Right atrium auricular region (tissue), 2 donors: ENCODE data around the gene KPNA4. TPM values are rescaled to one million over a fixed set of nuclear protein-coding genes. Genes with fewer than 3 reads are reported as not detected.
"Not testable (repeated sequence)": the region's sequence is repeated elsewhere in the genome, so short reads cannot be mapped to it uniquely, and the experiment has no call there.

Experiments used
- DNase-seq: peaks from one replicate; pipeline ENCODE4 v3.0.0-alpha.2; 2019; ENCODE audit warnings: low spot score
- H3K27ac ChIP-seq, 2 donors: fragments of 200-600 bp; sonication (generic); 1 replicate in 1 of 2; 2 replicates in 1 of 2; pipeline ENCODE4 v1.5.1; 2016 to 2019
- H3K27me3 ChIP-seq, 2 donors: fragments of 200-600 bp; sonication (generic); one replicate each; pipeline versions ENCODE4 v1.5.1 to v1.6.0; 2017 to 2019
- H3K36me3 ChIP-seq: fragments of 200-600 bp; sonication (generic); one replicate; pipeline ENCODE4 v1.5.1; 2016
- H3K4me1 ChIP-seq, 2 donors: fragments of 200-600 bp; sonication (generic); one replicate each; pipeline versions ENCODE4 v1.5.1 to v1.6.0; 2017 to 2019
- H3K4me3 ChIP-seq, 2 donors: fragments of 200-600 bp; sonication (generic); 1 replicate in 1 of 2; 2 replicates in 1 of 2; pipeline ENCODE4 v1.5.1; 2017 to 2019; ENCODE audit warnings: mild to moderate bottlenecking in 1 of 2, moderate library complexity in 1 of 2
- H3K9me3 ChIP-seq, 2 donors: fragments of 200-600 bp; sonication (generic); one replicate each; pipeline ENCODE4 v1.5.1; 2019
- total RNA-seq, 2 donors: library from RNA; depleted of rRNA; stranded (reverse); fragments of >200 nt; gene quantifications; one replicate each; pipeline ENCODE4 v1.1.0, GENCODE V29; 2016
- TF ChIP-seq, protein P1 (sequence below), 2 donors: fragments of 200-600 bp; sonication (generic); IDR thresholded peaks; one replicate each; pipeline ENCODE4 v1.5.1; 2019; ENCODE audit warnings: antibody characterized with exemption in 2 of 2

Gene KPNA4
- total RNA-seq, 2 donors from 2014 or later, result 36.1 to 44.4 TPM

DNA sequence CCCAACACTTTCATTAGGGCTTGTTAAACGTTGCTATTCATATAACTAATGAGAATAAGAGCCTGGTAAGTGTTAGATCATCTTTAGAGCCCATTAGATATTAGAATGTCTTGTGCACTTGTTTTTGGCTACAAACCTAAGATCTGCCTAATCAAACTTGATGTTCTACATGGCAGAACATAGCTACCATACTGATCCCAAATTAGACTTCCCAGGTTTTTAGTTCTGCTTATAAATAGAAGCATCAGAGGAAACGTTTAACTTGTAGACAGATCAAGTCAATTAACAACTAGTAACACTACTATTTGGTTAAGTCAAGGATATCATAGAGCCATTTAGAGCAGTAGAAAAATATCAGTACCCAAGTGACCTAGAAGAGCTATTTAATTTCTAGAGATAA, 11.7 kb upstream of the KPNA4 start:
- peak overlapping the region in 1 of 2 donors; percentile 73 for H3K27ac ChIP-seq
- no peak overlapping the region for H3K4me3 ChIP-seq
- H3K27me3 ChIP-seq, result no peaks in the 10 kb centered on the region
- TF ChIP-seq, protein P1, sequence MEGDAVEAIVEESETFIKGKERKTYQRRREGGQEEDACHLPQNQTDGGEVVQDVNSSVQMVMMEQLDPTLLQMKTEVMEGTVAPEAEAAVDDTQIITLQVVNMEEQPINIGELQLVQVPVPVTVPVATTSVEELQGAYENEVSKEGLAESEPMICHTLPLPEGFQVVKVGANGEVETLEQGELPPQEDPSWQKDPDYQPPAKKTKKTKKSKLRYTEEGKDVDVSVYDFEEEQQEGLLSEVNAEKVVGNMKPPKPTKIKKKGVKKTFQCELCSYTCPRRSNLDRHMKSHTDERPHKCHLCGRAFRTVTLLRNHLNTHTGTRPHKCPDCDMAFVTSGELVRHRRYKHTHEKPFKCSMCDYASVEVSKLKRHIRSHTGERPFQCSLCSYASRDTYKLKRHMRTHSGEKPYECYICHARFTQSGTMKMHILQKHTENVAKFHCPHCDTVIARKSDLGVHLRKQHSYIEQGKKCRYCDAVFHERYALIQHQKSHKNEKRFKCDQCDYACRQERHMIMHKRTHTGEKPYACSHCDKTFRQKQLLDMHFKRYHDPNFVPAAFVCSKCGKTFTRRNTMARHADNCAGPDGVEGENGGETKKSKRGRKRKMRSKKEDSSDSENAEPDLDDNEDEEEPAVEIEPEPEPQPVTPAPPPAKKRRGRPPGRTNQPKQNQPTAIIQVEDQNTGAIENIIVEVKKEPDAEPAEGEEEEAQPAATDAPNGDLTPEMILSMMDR (IDR thresholded peaks at IDR 0.05), result no peak
- peaks cover 0 to 16% of the 10 kb centered on the region in 2 donors for H3K9me3 ChIP-seq
- no peaks in the 10 kb centered on the region for H3K36me3 ChIP-seq
- H3K4me1 ChIP-seq, result peaks cover 0 to 3% of the 10 kb centered on the region in 2 donors
- DNase-seq, result no peak

DNA sequence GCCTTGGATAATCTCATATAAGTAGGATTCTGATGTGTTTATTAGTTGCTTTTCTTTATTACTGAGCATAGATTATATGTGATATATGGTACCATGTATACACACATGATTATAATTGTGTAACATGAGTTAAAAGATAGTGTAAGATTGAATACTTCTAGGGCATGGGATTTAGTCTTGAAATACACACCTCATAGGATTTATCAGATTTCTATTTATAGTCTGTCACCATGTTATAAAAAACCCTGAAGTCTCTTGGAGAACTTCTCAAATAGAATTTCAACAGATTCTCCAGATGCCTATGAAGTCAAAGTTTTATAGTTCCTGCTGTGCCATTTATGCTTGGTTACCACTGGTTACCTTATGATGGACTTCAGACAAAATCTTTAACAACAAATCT, 11.2 kb upstream of the KPNA4 start:
- H3K27me3 ChIP-seq, result no peaks in the 10 kb centered on the region
- no peak for DNase-seq
- H3K36me3 ChIP-seq, result no peaks in the 10 kb centered on the region
- no peak overlapping the region for H3K4me3 ChIP-seq
- H3K9me3 ChIP-seq, result peaks cover 0 to 11% of the 10 kb centered on the region in 2 donors
- H3K4me1 ChIP-seq, result peaks cover 0 to 3% of the 10 kb centered on the region in 2 donors
- TF ChIP-seq, protein P1 (IDR thresholded peaks at IDR 0.05), result no peak
- H3K27ac ChIP-seq, result peak overlapping the region in 1 of 2 donors; percentile 73

DNA sequence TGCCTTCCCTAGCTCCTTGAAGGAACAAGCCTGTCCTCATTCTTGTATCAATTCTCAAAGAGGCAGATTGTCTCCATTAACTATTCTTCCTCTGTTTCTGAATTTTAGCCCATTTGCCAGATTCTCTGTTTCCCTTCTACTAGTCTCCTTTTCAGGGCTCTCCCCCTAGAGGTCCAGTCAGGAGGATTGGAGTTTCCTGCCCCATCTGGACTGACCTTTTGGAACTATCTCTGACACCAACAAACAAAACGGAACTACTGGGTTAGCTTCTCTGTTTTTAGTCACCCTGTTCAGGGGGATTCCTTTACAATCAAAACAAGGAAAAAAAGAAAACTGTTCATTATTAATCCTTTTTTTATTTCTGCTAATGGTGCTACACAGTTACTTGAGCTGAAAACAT, 10.2 kb upstream of the KPNA4 start:
- Histone ChIP-seq H3K9me3 (peaks cover 0 to under 1% of the 10 kb centered on the region in 2 donors), H3K4me3 (no peak overlapping the region), H3K27ac (no peak overlapping the region), H3K4me1 (peaks cover 0 to 3% of the 10 kb centered on the region in 2 donors), H3K36me3 (no peaks in the 10 kb centered on the region), H3K27me3 (no peaks in the 10 kb centered on the region)
- TF ChIP-seq, protein P1 (IDR thresholded peaks at IDR 0.05), result no peak
- no peak for DNase-seq

DNA sequence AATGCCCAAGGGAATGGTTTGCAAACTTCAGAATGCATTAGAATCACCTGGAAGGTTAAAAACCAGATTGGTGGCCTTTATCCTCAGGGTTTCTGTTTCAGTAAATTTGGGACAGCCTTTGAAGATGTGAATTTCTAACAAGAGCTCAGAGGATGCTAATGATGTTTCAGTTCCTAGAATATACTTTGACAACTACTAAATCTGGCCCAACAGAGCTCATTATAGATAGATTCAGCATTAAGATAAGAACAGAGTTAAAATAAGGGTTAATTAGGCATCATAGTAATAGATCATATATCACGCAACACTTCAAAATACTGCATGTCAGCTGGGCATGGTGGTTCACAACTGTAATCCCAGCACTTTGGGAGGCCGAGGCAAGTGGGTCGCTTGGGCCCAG, 9.3 kb upstream of the KPNA4 start:
- TF ChIP-seq, protein P1 (IDR thresholded peaks at IDR 0.05), result no peak
- H3K4me1 ChIP-seq, result peaks cover 0 to 3% of the 10 kb centered on the region in 2 donors
- no peak overlapping the region for H3K4me3 ChIP-seq
- no peak overlapping the region for H3K27ac ChIP-seq
- no peaks in the 10 kb centered on the region for H3K9me3 ChIP-seq
- DNase-seq, result no peak
- H3K27me3 ChIP-seq, result no peaks in the 10 kb centered on the region
- no peaks in the 10 kb centered on the region for H3K36me3 ChIP-seq

DNA sequence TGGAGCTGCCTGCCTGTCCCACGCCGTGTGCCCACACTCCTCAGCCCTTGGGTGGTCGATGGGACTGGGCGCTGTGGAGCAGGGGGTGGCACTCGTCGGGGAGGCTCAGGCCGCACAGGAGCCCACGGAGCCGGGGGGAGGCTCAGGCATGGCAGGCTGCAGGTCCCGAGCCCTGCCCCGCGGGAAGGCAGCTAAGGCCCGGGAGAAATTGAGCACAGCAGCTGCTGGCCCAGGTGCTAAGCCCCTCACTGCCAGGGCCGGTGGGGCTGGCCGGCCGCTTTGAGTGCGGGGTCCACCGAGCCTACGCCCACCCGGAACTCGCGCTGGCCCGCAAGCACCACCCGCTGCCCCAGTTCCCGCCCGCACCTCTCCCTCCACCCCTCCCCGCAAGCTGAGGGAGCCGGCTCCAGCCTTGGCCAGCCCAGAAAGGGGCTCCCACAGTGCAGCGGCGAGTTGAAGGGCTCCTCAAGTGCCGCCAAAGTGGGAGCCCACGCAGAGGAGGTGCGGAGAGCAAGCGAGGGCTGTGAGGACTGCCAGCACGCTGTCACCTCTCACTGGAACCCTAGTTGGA, 8.7 kb upstream of the KPNA4 start:
- DNase-seq, H3K4me1 ChIP-seq, H3K27ac ChIP-seq, H3K9me3 ChIP-seq, H3K36me3 ChIP-seq, H3K27me3 ChIP-seq, H3K4me3 ChIP-seq: not testable (repeated sequence)

DNA sequence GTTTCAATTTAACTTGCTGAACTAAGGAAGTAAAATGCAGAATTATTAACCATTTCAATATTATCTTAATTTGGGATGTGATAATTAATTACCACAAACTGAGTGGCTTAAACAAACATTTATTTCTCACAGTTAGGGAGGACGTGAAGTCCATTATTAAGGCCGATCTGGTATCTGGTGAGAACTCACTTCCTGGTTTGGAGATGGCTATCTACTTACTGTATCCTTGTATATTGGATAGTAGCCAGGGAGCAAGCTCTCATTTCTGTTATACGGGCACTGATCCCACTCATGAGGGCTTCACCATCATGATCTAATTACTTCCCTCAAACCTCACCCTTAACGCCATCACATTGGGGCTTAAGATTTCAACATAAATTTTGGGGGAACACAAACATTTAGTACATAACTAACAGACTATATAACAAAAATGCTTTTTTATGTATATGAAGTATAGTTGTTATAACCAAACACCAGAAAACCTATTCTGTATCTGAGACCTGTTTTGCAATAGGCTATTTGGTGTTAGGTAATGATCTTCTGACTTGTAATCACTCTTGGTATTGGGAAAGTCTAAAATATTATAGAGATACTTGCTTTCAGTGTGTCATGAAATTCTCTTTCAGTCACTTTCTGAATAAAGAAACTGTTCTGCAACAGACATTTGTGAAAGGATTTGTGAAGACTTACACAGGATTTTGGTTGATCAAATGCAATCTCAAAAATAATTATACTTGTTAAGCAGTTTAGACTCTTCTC, 4.7 kb upstream of the KPNA4 start:
- H3K9me3 ChIP-seq, result no peaks in the 10 kb centered on the region
- H3K36me3 ChIP-seq, result no peaks in the 10 kb centered on the region
- no peaks in the 10 kb centered on the region for H3K27me3 ChIP-seq
- no peak for DNase-seq
- H3K27ac ChIP-seq, result no peak overlapping the region
- TF ChIP-seq, protein P1 (IDR thresholded peaks at IDR 0.05), result no peak
- peaks cover 0 to 13% of the 10 kb centered on the region in 2 donors for H3K4me1 ChIP-seq
- no peak overlapping the region for H3K4me3 ChIP-seq
